HepG2 (cell line): ENCODE data around the gene LRIF1. TPM values are rescaled to one million over a fixed set of nuclear protein-coding genes. Genes with fewer than 3 reads are reported as not detected.

ENCODE experiments used
- ATF7-NPFF ChIP-seq: sonication (generic); formaldehyde crosslinking; IDR thresholded peaks from 2 replicates; pipeline ENCODE4 v1.8.1; 2023; ENCODE audit warnings: mild to moderate bottlenecking, low read depth, missing genetic modification reagents, moderate library complexity
- EED ChIP-seq: sonication (generic); formaldehyde crosslinking; IDR thresholded peaks from 2 replicates; pipeline ENCODE4 v1.5.0; 2020; ENCODE audit warnings: mild to moderate bottlenecking, missing genetic modification reagents
- KLF11 ChIP-seq: IDR thresholded peaks from 2 replicates; pipeline ENCODE4 v1.6.1; 2016; ENCODE audit warnings: missing compliant biosample characterization
- USF2 ChIP-seq, 2 experiments: sonication (generic) in 1 of 2; formaldehyde crosslinking in 1 of 2; IDR thresholded peaks; 2 replicates each; pipeline versions ENCODE4 v1.5.1 to v1.6.1; 2011 to 2020; ENCODE audit warnings: borderline replicate concordance in 1 of 2, low read depth in 1 of 2, low read length in 1 of 2, mild to moderate bottlenecking in 1 of 2, missing genetic modification reagents in 1 of 2, moderate library complexity in 1 of 2
- ZNF331 ChIP-seq: sonication (generic); formaldehyde crosslinking; IDR thresholded peaks from 2 replicates; pipeline ENCODE4 v1.4.0; 2020; ENCODE audit warnings: missing genetic modification reagents
- ZNF407 ChIP-seq: sonication (generic); formaldehyde crosslinking; IDR thresholded peaks from one replicate; pipeline ENCODE4 v1.5.1; 2020; ENCODE audit warnings: mild to moderate bottlenecking, missing genetic modification reagents; ENCODE audit errors: not compliant biosample characterization
- ZNF563 ChIP-seq: sonication (generic); formaldehyde crosslinking; IDR thresholded peaks from 2 replicates; pipeline ENCODE4 v1.8.0; 2022; ENCODE audit warnings: mild to moderate bottlenecking, moderate library complexity, missing genetic modification reagents
- ZNF629 ChIP-seq: sonication (generic); formaldehyde crosslinking; conservative IDR thresholded peaks from 2 replicates; pipeline ENCODE4 v1.5.0; 2020; ENCODE audit warnings: missing genetic modification reagents
- polyA plus RNA-seq, 8 experiments: library from polyadenylated mRNA; depleted of rRNA in 3 of 8; stranded (reverse) in 7 of 8; unstranded in 1 of 8; fragments of >200 nt; fragmentation: Illumina TruSeq in 4 of 8; extraction: Trizol in 4 of 8; gene quantifications; 2 replicates each; pipeline versions ENCODE4 v1.2.1 to v1.2.3, GENCODE V29; 2011 to 2016; ENCODE audit warnings: low read depth in 4 of 8, missing spikeins in 1 of 8, mixed read lengths in 1 of 8; ENCODE audit not compliant: insufficient read depth in 1 of 8
- total RNA-seq, 5 experiments: library from RNA; depleted of rRNA; stranded (reverse); fragments of >200 nt; fragmentation: Illumina TruSeq; extraction: Trizol; gene quantifications; 2 replicates each; pipeline ENCODE4 v1.2.3, GENCODE V29; 2016; ENCODE audit warnings: low read depth in 1 of 5
- TF ChIP-seq, protein P1 (sequence below): sonication (generic); formaldehyde crosslinking; conservative IDR thresholded peaks from 2 replicates; pipeline ENCODE4 v1.4.0; 2020; ENCODE audit warnings: missing genetic modification reagents
- TF ChIP-seq, protein P2 (sequence below): sonication (generic); formaldehyde crosslinking; IDR thresholded peaks from 2 replicates; pipeline ENCODE4 v1.8.1; 2023; ENCODE audit warnings: mild to moderate bottlenecking, inconsistent platforms, moderate library complexity, missing genetic modification reagents, borderline replicate concordance

LRIF1 gene
- total and polyA plus RNA-seq, 2 of the 13 experiments (the other 11 are each of a cell fraction or from before 2014, with no cell fraction given), result 18.4 to 42.4 TPM

GRCh38 chr1:110962892-110963690 is 631 bp downstream of the LRIF1 start (continued):
- TF ChIP-seq ZNF407 (CRISPR knock-in tag) (no peak), EED (CRISPR knock-in tag) (no peak), KLF11 (peak; percentile 89), ZNF629 (CRISPR knock-in tag) (no peak; the same call in 1 of the 2 replicates), ZNF331 (CRISPR knock-in tag) (peak; percentile 52; the same call in 1 of the 2 replicates), ATF7-NPFF (CRISPR knock-in tag) (0 out of 2 replicates have a peak, but pooled peaks have one; percentile 25), ZNF563 (CRISPR knock-in tag) (no peak), USF2 (IDR thresholded peaks at IDR 0.05; ENCODE audit: low read depth, low read length) (no peak), USF2 (CRISPR knock-in tag; IDR thresholded peaks at IDR 0.05; ENCODE audit: borderline replicate concordance) (no peak)
- TF ChIP-seq, protein P1, sequence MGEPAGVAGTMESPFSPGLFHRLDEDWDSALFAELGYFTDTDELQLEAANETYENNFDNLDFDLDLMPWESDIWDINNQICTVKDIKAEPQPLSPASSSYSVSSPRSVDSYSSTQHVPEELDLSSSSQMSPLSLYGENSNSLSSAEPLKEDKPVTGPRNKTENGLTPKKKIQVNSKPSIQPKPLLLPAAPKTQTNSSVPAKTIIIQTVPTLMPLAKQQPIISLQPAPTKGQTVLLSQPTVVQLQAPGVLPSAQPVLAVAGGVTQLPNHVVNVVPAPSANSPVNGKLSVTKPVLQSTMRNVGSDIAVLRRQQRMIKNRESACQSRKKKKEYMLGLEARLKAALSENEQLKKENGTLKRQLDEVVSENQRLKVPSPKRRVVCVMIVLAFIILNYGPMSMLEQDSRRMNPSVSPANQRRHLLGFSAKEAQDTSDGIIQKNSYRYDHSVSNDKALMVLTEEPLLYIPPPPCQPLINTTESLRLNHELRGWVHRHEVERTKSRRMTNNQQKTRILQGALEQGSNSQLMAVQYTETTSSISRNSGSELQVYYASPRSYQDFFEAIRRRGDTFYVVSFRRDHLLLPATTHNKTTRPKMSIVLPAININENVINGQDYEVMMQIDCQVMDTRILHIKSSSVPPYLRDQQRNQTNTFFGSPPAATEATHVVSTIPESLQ (CRISPR knock-in tag), result no peak
- TF ChIP-seq, protein P2, sequence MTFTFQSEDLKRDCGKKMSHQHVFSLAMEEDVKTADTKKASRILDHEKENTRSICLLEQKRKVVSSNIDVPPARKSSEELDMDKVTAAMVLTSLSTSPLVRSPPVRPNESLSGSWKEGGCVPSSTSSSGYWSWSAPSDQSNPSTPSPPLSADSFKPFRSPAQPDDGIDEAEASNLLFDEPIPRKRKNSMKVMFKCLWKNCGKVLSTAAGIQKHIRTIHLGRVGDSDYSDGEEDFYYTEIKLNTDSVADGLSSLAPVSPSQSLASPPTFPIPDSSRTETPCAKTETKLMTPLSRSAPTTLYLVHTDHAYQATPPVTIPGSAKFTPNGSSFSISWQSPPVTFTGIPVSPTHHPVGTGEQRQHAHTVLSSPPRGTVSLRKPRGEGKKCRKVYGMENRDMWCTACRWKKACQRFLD (CRISPR knock-in tag), result 0 out of 2 replicates have a peak, but pooled peaks have one; percentile 87
